Fibroblast of skin of scalp (primary cell): Measurements from ENCODE around the gene MAN1C1.
"Not testable (repeated sequence)": the region's sequence is repeated elsewhere in the genome, so short reads cannot be mapped to it uniquely, and the experiment has no call there.

Experiments used
- DNase-seq: peaks from one replicate; pipeline ENCODE4 v3.0.0-alpha.2; 2013

The MAN1C1 gene

DNA sequence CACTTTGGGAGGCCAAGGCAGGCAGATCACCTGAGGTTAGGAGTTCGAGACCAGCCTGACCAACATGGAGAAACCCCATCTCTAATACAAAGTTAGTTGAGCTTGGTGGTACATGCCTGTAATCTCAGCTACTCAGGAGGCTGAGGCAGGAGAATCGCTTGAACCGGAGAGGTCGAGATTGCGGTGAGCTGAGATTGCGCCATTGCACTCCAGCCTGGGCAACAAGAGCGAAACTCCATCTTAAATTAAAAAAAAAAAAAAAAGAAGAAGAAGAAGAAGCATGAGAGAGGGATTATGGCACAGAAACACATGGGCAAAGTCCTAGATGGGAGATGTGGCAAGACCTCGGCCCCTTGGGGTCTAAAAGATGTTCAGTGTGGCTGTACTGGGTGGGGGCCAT lies 82.5 kb downstream of the MAN1C1 start:
- DNase-seq: not testable (repeated sequence)

- DNase-seq: no peak
These were observed 83.0 kb downstream of the MAN1C1 start for GRCh38 chr1:25699500-25700143.

DNA sequence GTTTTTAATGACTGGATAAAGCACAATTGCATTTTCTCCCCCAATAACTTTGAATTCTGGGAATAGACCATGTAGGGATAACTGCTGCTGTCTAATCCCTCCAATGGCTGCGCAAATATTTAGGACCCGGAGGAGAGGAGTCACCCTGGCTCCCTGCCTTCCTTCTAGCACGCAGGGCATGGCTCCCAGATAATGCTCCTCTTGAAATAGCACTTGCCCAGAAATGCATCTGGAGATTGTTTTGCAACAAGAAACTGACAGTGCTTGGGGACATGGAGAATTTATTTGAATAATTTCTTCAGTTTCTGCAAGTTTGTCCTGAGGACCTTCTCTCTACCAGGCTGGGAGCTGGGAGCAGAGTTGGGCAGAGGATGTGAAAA lies 83.5 kb downstream of the MAN1C1 start:
- peak; percentile 76 for DNase-seq

- no peak for DNase-seq
These were observed 84.0 kb downstream of the MAN1C1 start for GRCh38 chr1:25700626-25701025.

GRCh38 chr1:25701030-25701785 lies 84.6 kb downstream of the MAN1C1 start:
- DNase-seq: no peak

GRCh38 chr1:25702101-25702775 lies 85.6 kb downstream of the MAN1C1 start:
- DNase-seq: peak; percentile 80

GRCh38 chr1:25703041-25703440 lies 86.5 kb downstream of the MAN1C1 start:
- no peak for DNase-seq

DNA sequence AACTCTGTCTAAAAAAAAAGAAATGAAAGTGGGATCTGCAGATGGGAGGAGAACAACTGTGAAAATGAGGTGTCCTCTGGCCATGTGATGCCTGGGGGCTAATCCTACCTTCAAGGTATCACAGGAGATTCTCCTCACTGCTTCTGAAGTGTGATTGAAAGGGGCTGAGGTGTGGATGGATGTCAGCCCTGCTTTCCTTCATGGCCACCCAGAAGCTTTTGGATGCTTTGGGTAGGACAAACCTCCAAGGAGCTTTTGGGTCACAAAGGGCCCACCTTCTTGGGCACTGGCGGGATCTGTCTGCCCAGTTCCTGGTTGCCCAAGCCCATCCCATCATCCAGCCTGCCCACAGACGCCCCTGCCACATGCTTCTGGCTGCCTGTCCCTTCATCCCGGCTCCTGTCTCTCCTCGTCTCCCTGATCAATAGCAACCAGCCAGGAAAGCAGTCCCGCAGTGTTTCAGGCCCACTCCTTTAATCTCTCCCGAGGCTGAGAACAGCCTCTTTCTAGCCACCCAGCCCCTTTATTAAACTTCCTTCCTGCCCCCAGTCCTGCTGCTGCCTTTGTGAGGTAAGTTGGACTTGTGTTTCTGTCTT lies 87.2 kb downstream of the MAN1C1 start:
- DNase-seq: no peak

DNA sequence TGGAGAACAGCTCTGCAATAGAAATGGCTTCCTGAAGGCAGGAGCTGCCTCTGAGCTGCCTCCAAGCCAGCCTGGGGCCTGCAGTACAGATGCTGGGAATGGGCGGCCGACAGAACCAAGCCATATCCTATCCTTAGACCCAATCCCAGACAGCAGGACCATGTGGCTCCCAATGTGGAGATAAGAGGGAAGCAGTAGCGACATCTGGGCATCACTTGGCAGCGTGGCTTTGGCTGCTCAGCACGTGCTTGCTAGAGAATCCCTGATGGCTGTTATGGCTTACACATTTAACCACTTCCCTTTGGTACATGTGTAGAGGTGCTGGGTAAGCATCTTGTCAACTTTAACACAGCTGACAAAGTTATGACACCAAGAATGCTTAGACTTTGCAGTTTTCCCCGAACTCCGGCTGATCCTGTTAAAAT lies 87.7 kb downstream of the MAN1C1 start:
- no peak for DNase-seq

DNA sequence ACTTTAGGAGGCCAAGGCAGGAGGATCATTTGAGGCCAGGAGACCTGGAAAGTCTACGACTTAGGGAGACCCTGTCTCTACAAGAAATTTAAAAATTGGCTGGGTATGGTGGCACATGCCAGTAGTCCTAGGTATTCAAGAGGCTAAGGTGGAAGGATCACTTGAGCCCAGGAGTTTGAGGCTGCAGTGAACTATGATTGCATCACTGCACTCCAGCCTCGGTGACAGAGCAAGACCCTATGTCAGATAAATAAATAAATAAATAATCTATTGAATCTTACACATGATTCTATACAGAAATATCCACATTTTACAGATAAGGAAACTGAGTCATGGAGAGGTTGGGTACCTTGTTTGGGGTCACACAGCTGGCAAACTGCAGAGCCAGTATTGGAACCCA lies 89.1 kb downstream of the MAN1C1 start:
- no peak for DNase-seq

DNA sequence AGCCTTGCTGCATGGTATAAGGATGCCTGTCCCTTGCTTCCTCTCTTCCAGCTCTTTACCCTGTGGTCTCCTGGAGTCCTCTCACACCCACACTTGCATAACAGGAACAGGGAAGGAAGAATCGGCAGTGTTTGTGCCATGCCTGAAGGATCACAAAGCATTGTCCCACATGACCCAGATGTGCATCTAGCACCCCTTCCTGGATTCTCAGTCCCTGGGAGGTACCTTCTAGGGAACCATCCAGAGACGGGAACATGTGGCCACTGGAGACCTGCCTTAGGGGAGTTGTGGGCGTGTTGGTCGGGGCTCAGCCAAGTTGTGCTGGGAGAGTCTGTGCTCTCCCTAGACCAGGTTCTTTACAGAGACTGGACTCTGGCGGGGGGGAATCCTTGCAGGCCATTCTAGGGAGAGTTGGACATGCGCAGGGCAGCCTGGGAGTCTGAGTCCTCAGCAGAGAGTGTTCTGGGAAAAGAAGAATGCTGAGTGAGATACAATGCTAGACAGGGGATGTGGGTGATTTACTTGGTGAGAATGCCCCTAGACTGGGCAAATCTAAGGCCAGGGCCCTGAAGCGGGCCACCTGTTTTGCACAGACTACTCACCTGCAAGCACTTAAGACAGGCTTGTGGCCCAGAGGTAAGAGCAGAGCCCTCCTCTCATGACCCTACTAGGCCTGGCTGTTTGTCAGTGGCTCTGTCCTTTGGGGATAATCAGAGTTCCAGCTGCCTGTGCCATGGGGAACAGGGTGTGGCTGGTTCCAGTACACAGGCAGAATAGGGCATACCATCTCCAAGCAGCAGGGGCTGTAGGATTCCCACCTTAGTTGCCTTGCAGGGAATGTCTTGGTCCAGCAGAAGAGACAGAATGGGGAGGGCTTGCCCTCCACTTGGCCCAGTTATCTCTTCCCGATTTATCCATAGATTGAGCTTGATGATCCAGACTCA lies 89.8 kb downstream of the MAN1C1 start:
- DNase-seq: no peak

- peak; percentile 56 for DNase-seq
These were observed 90.9 kb downstream of the MAN1C1 start for GRCh38 chr1:25707280-25708016.

- DNase-seq: no peak
These were observed 94.2 kb downstream of the MAN1C1 start for GRCh38 chr1:25710583-25711347.

GRCh38 chr1:25711555-25712298 lies 95.1 kb downstream of the MAN1C1 start:
- peak; percentile 78 for DNase-seq

GRCh38 chr1:25712299-25712970 lies 95.8 kb downstream of the MAN1C1 start:
- no peak for DNase-seq

DNA sequence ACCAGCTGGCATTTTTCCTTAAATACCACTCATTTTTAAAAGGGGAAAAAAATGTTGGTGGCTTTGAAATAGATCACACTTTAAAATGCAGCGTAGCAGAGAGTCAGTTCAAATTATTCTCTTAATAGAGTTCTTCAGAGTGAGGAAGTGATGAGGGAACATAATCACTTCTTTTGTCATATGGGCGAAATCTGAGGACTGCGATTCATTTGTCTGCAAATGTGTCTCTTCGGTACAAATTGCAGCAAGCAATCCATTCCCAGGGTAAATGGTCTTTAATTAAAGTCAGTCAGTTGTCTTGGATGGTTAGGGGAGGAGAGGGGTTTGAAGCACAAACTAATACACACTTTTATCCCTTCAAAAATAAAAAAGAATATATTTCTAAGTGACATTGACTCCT lies 97.4 kb downstream of the MAN1C1 start:
- no peak for DNase-seq

DNA sequence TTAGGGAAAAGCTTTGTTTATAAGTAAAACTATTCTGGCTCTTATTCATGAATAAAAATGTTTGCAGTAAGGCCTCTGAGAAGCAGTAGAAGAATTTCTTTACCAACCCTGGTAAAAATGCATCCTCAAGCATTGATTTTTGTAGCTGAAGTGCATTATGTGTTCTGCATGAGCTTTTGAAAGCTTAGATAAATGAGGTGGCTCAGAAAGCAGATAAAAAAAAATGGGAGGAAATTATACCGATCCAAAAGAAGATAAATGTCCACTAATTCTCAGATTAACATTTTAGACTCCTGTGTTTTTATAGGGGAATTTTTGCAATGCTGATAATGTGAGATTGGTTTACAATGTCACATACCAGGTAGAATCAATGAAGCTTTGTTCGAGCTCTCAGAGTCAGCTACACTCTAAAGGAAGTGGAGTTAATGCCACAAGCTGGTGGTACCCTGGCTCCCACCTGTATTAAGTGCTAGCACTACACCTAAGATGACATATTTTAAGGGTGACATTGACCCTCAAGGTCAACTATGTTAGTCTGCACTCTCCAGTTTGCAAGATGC lies 97.9 kb downstream of the MAN1C1 start:
- DNase-seq: no peak

- no peak for DNase-seq
These were observed 99.3 kb downstream of the MAN1C1 start for GRCh38 chr1:25715888-25716287.

GRCh38 chr1:25716320-25716719 lies 99.7 kb downstream of the MAN1C1 start:
- DNase-seq: no peak
